ENCODE data around the gene USP5. TPM values are rescaled to one million over a fixed set of nuclear protein-coding genes. Genes with fewer than 3 reads are reported as not detected.
"Not testable (repeated sequence)": the region's sequence is repeated elsewhere in the genome, so short reads cannot be mapped to it uniquely, and the experiment has no call there.

The USP5 gene
- total and polyA plus RNA-seq, 5 experiments from 2014 or later: 55.3 to 78.9 (median 69.2) TPM

- Mint-ChIP-seq H3K27ac (no peak overlapping the region), H3K4me1 (peaks cover 1 to 15% (median 15%) of the 10 kb centered on the region in 4 donors), H3K4me3 (no peak overlapping the region), H3K27me3 (no peaks in the 10 kb centered on the region), H3K9me3 (no peaks in the 10 kb centered on the region), H3K36me3 (peaks cover 0 to 14% (median 2%) of the 10 kb centered on the region in 3 donors)
- DNase-seq (no peak), ATAC-seq (no peak)
- POLR2A ChIA-PET: no interaction called here
These were observed 35.5 kb downstream of the USP5 start for GRCh38 chr12:6887460-6887859.

GRCh38 chr12:6888360-6888759 lies 36.4 kb downstream of the USP5 start:
- no peak for DNase-seq
- no peak overlapping the region for H3K27ac Mint-ChIP-seq
- POLR2A ChIA-PET: interaction anchor here (0.7 kb wide), 1 partner anchor 16 kb away, joined by 3 read pairs; the partner anchor contains the start of gene SPSB2
- peaks cover 1 to 17% (median 15%) of the 10 kb centered on the region in 4 donors for H3K4me1 Mint-ChIP-seq
- H3K27me3 Mint-ChIP-seq: no peaks in the 10 kb centered on the region
- no peaks in the 10 kb centered on the region for H3K9me3 Mint-ChIP-seq
- no peak overlapping the region for H3K4me3 Mint-ChIP-seq
- peaks cover 0 to 11% (median 2%) of the 10 kb centered on the region in 3 donors for H3K36me3 Mint-ChIP-seq
- ATAC-seq: no peak

GRCh38 chr12:6888794-6889193 lies 36.8 kb downstream of the USP5 start:
- Mint-ChIP-seq H3K4me1 (peaks cover 1 to 17% (median 15%) of the 10 kb centered on the region in 4 donors), H3K27ac (peak overlapping the region in 1 of 10 donors; percentile 25), H3K36me3 (peaks cover 0 to 10% (median 2%) of the 10 kb centered on the region in 3 donors)
- POLR2A ChIA-PET: interaction anchor here (0.7 kb wide), 1 partner anchor 16 kb away, joined by 3 read pairs; the partner anchor contains the start of gene SPSB2
- not testable (repeated sequence) for ATAC-seq, H3K27me3 Mint-ChIP-seq, H3K4me3 Mint-ChIP-seq, DNase-seq, H3K9me3 Mint-ChIP-seq

DNA sequence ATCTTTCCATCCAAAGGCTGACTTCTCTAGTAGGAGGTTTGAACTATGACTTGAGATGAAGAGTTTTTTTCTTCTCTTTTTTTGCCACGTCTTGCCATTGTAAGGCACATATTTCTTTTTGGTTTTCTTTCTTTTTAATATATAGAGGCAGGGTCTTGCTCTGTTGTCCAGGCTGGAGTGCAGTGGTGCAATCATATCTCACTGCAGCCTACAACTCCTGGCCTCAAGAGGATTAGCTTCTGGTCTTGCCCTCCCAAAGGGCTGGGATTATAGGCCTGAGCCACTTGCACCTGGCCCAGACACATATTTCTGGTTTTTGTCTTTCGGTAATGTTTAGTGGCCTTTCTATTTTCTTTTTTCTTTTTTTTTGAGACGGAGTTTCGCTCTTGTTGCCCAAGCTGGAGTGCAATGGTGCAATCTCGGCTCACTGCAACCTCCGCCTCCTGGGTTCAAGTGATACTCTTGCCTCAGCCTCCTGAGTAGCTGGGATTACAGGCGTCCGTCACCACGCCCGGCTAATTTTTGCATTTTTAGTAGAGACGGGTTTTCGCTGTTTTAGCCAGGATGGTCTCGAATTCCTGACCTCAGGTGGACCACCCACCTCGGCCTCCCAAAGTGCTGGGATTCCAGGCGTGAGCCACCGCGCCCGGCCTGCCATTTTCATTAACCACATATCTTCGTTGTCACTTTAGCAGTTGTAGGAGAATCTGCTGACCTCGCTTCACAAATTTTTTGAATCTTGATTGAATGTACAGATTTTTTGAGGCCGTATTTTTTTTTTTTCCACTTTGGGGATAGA lies 38.0 kb downstream of the USP5 start:
- H3K27me3 Mint-ChIP-seq, H3K9me3 Mint-ChIP-seq, ATAC-seq, H3K36me3 Mint-ChIP-seq, POLR2A ChIA-PET, DNase-seq: not testable (repeated sequence)
- H3K4me3 Mint-ChIP-seq: peak overlapping the region in 8 of 10 donors; percentile 6 to 87 (median 84)
- peaks cover 0 to 17% (median 15%) of the 10 kb centered on the region in 4 donors for H3K4me1 Mint-ChIP-seq
- H3K27ac Mint-ChIP-seq: peak overlapping the region in 5 of 10 donors; percentile 57 to 95 (median 90)

GRCh38 chr12:6890789-6891645 lies 39.1 kb downstream of the USP5 start:
- ATAC-seq (peak; percentile 94 to 95), DNase-seq (peak; percentile 92 to 100 (median 97))
- Mint-ChIP-seq H3K4me1 (peaks cover 0 to 17% (median 15%) of the 10 kb centered on the region in 4 donors), H3K9me3 (no peaks in the 10 kb centered on the region), H3K27me3 (no peaks in the 10 kb centered on the region), H3K36me3 (no peaks in the 10 kb centered on the region), H3K27ac (peak overlapping the region; percentile 88 to 96 (median 94)), H3K4me3 (peak overlapping the region; percentile 77 to 90 (median 84))
- POLR2A ChIA-PET: interaction anchor here (0.5 to 2.8 kb wide), 24 partner anchors 11 to 740 kb away, joined by 3 to 88 read pairs (median 5); partner anchors contain the start of genes ATN1, C12orf57, C1RL and CDCA3

GRCh38 chr12:6891646-6892001 lies 39.7 kb downstream of the USP5 start:
- Mint-ChIP-seq H3K27me3 (no peaks in the 10 kb centered on the region), H3K36me3 (no peaks in the 10 kb centered on the region), H3K4me1 (peaks cover 0 to 17% (median 15%) of the 10 kb centered on the region in 4 donors), H3K4me3 (peak overlapping the region; percentile 77 to 90 (median 84)), H3K27ac (peak overlapping the region; percentile 88 to 96 (median 94)), H3K9me3 (no peaks in the 10 kb centered on the region)
- DNase-seq: no peak
- no peak for ATAC-seq
- POLR2A ChIA-PET: interaction anchor here (0.6 to 2.8 kb wide), 21 partner anchors 11 to 217 kb away, joined by 3 to 88 read pairs (median 5); partner anchors contain the start of genes ATN1, C12orf57, C1RL and CDCA3

DNA sequence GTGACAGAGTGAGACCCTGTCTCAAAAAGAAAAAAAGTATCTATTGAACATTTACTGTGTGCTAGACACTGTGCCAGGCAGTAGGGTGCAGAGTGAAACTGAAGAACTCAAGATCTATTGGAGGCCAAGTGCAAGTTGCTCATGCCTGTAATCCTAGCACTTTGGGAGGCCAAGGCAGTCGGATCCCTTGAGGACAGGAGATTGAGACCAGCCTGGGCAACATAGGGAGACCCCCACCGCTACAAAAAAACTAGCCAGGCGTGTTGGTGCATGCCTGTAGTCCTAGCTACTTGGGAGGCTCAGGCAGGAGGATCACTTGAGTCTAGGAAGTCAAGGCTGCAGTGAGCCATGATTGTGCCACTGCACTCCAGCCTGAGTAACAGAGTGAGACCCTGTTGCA lies 40.7 kb downstream of the USP5 start:
- H3K36me3 Mint-ChIP-seq, ATAC-seq, H3K27me3 Mint-ChIP-seq, H3K9me3 Mint-ChIP-seq, DNase-seq: not testable (repeated sequence)
- POLR2A ChIA-PET: interaction anchor here (0.7 to 2.8 kb wide), 8 partner anchors 10 to 235 kb away, joined by 3 to 88 read pairs (median 4); partner anchors contain the start of genes ENO2, SPSB2 and TPI1
- Mint-ChIP-seq H3K4me1 (peaks cover 0 to 17% (median 15%) of the 10 kb centered on the region in 4 donors), H3K4me3 (peak overlapping the region in 4 of 10 donors; percentile 22 to 84 (median 42)), H3K27ac (peak overlapping the region in 2 of 10 donors; percentile 44 to 56)

- POLR2A ChIA-PET: interaction anchor here (0.7 kb wide), 1 partner anchor 23 kb away, joined by 5 read pairs; no protein-coding TSS in a partner anchor
- no peaks in the 10 kb centered on the region for H3K36me3 Mint-ChIP-seq
- peaks cover 0 to 18% (median 15%) of the 10 kb centered on the region in 4 donors for H3K4me1 Mint-ChIP-seq
- no peak for DNase-seq
- no peak overlapping the region for H3K27ac Mint-ChIP-seq
- H3K4me3 Mint-ChIP-seq: no peak overlapping the region
- ATAC-seq: no peak
- no peaks in the 10 kb centered on the region for H3K27me3 Mint-ChIP-seq
- no peaks in the 10 kb centered on the region for H3K9me3 Mint-ChIP-seq
These were observed 42.4 kb downstream of the USP5 start for GRCh38 chr12:6894321-6894720.

- no peaks in the 10 kb centered on the region for H3K27me3 Mint-ChIP-seq
- H3K27ac Mint-ChIP-seq: peak overlapping the region in 1 of 10 donors; percentile 29
- peaks cover 0 to 11% (median 4%) of the 10 kb centered on the region in 4 donors for H3K4me1 Mint-ChIP-seq
- DNase-seq (no peak), ATAC-seq (no peak)
- no peak overlapping the region for H3K4me3 Mint-ChIP-seq
- H3K9me3 Mint-ChIP-seq: no peaks in the 10 kb centered on the region
- no peaks in the 10 kb centered on the region for H3K36me3 Mint-ChIP-seq
- POLR2A ChIA-PET: interaction anchor here (1.8 kb wide), 1 partner anchor 11 kb away, joined by 5 read pairs; no protein-coding TSS in a partner anchor
These were observed 45.0 kb downstream of the USP5 start for GRCh38 chr12:6896846-6897435.

- no peak overlapping the region for H3K27ac Mint-ChIP-seq
- POLR2A ChIA-PET: no interaction called here
- H3K4me3 Mint-ChIP-seq: no peak overlapping the region
These were observed 47.5 kb downstream of the USP5 start for GRCh38 chr12:6899427-6899826.

GRCh38 chr12:6899837-6900519 lies 48.0 kb downstream of the USP5 start:
- Mint-ChIP-seq H3K27me3 (no peaks in the 10 kb centered on the region), H3K4me3 (no peak overlapping the region), H3K36me3 (no peaks in the 10 kb centered on the region), H3K27ac (peak overlapping the region in 1 of 10 donors; percentile 3), H3K4me1 (peaks cover 0 to 9% (median 5%) of the 10 kb centered on the region in 4 donors), H3K9me3 (no peaks in the 10 kb centered on the region)
- no peak for DNase-seq
- no peak for ATAC-seq
- POLR2A ChIA-PET: no interaction called here

More at GRCh38 chr12:6899427-6899826, 47.5 kb downstream of the USP5 start:
- ATAC-seq (no peak), DNase-seq (no peak)
- Mint-ChIP-seq H3K4me1 (peaks cover 0 to 9% (median 5%) of the 10 kb centered on the region in 4 donors), H3K36me3 (no peaks in the 10 kb centered on the region), H3K9me3 (no peaks in the 10 kb centered on the region), H3K27me3 (no peaks in the 10 kb centered on the region)
